NCI-H748 treated with DMSO at 0.1 percent for 48 hours (cell line): ENCODE results near the gene IQUB.
"Not testable (repeated sequence)": the region's sequence is repeated elsewhere in the genome, so short reads cannot be mapped to it uniquely, and the experiment has no call there.

Experiments used
- DNase-seq: peaks from one replicate; lab custom pipeline; 2025; lab: John Stamatoyannopoulos, UW

The IQUB gene

GRCh38 chr7:123539871-123540270 is 5.5 kb upstream of the IQUB start:
- no peak for DNase-seq

GRCh38 chr7:123538897-123539296 is 4.5 kb upstream of the IQUB start:
- DNase-seq, result no peak

GRCh38 chr7:123538189-123538714 is 3.9 kb upstream of the IQUB start:
- DNase-seq, result no peak

GRCh38 chr7:123537026-123537642 is 2.7 kb upstream of the IQUB start:
- no peak for DNase-seq

- DNase-seq, result no peak
Observed at GRCh38 chr7:123535517-123535916, 1.1 kb upstream of the IQUB start.

- no peak for DNase-seq
Observed at GRCh38 chr7:123533929-123534382, 439 bp downstream of the IQUB start.

GRCh38 chr7:123533553-123533917 is 860 bp downstream of the IQUB start:
- no peak for DNase-seq

GRCh38 chr7:123532788-123533552 is 1.4 kb downstream of the IQUB start:
- not testable (repeated sequence) for DNase-seq

GRCh38 chr7:123532343-123532742 is 2.1 kb downstream of the IQUB start:
- DNase-seq, result not testable (repeated sequence)

- not testable (repeated sequence) for DNase-seq
Observed at GRCh38 chr7:123530035-123530591, 4.3 kb downstream of the IQUB start.

- DNase-seq, result no peak
Observed at GRCh38 chr7:123528265-123528664, 6.1 kb downstream of the IQUB start.

GRCh38 chr7:123527712-123528225 is 6.6 kb downstream of the IQUB start:
- not testable (repeated sequence) for DNase-seq

GRCh38 chr7:123526533-123526932 is 7.9 kb downstream of the IQUB start:
- DNase-seq, result not testable (repeated sequence)

GRCh38 chr7:123522066-123522465 is 12.3 kb downstream of the IQUB start:
- DNase-seq, result no peak

GRCh38 chr7:123505221-123505620 is 29.2 kb downstream of the IQUB start:
- no peak for DNase-seq

- DNase-seq, result no peak
Observed at GRCh38 chr7:123502201-123502600, 32.2 kb downstream of the IQUB start.

GRCh38 chr7:123500878-123501489 is 33.4 kb downstream of the IQUB start:
- no peak for DNase-seq

GRCh38 chr7:123499211-123499970 is 35.0 kb downstream of the IQUB start:
- no peak for DNase-seq

GRCh38 chr7:123498601-123499000 is 35.8 kb downstream of the IQUB start:
- no peak for DNase-seq

GRCh38 chr7:123498031-123498430 is 36.4 kb downstream of the IQUB start:
- no peak for DNase-seq

GRCh38 chr7:123494193-123494796 is 40.1 kb downstream of the IQUB start:
- peak; percentile 24 for DNase-seq
